ENCODE results near the gene TENM4. TPM values are rescaled to one million over a fixed set of nuclear protein-coding genes. Genes with fewer than 3 reads are reported as not detected.

TENM4 gene
- polyA plus RNA-seq, 1 experiment = 5.5 TPM

- TF ChIP-seq CTCF (IDR thresholded peaks at IDR 0.05; ENCODE audit: low read depth, low read length) = no peak
- CTCF ChIA-PET = interaction anchor here (0.5 kb wide), 1 partner anchor 199 kb away, joined by 11 read pairs; no protein-coding TSS in a partner anchor
- no peak for DNase-seq (ENCODE audit: low read depth, low spot score)
Measured at GRCh38 chr11:78907636-78908035, 533.2 kb downstream of the TENM4 start.

GRCh38 chr11:78906566-78906965, 534.3 kb downstream of the TENM4 start:
- no peaks in the 10 kb centered on the region for H3K27me3 ChIP-seq (ENCODE audit: control insufficient read depth, insufficient read depth, low read length)
- TF ChIP-seq CTCF (IDR thresholded peaks at IDR 0.05; ENCODE audit: low read depth, low read length) = no peak
- POLR2A ChIA-PET = no interaction called here
- no peaks in the 10 kb centered on the region for H3K9me3 ChIP-seq (ENCODE audit: control insufficient read depth, insufficient read depth, low read length)
- CTCF ChIA-PET = no interaction called here
- H3K4me3 ChIP-seq (ENCODE audit: low read depth, low read length) = no peak overlapping the region
- DNase-seq (ENCODE audit: low read depth, low spot score) = no peak
- H3K27ac ChIP-seq (ENCODE audit: low read depth, low read length) = no peak overlapping the region

More at GRCh38 chr11:78907636-78908035, 533.2 kb downstream of the TENM4 start:
- no peak overlapping the region for H3K4me3 ChIP-seq (ENCODE audit: low read depth, low read length)
- H3K9me3 ChIP-seq (ENCODE audit: control insufficient read depth, insufficient read depth, low read length) = no peaks in the 10 kb centered on the region
- no peaks in the 10 kb centered on the region for H3K27me3 ChIP-seq (ENCODE audit: control insufficient read depth, insufficient read depth, low read length)
- H3K27ac ChIP-seq (ENCODE audit: low read depth, low read length) = no peak overlapping the region
- POLR2A ChIA-PET = no interaction called here

- Histone ChIP-seq H3K4me3 (ENCODE audit: low read depth, low read length) (no peak overlapping the region), H3K9me3 (ENCODE audit: control insufficient read depth, insufficient read depth, low read length) (no peaks in the 10 kb centered on the region), H3K27ac (ENCODE audit: low read depth, low read length) (no peak overlapping the region), H3K27me3 (ENCODE audit: control insufficient read depth, insufficient read depth, low read length) (no peaks in the 10 kb centered on the region)
- no peak for DNase-seq (ENCODE audit: low read depth, low spot score)
- ChIA-PET CTCF (no interaction called here), POLR2A (no interaction called here)
- no peak for TF ChIP-seq CTCF (IDR thresholded peaks at IDR 0.05; ENCODE audit: low read depth, low read length)
Measured at GRCh38 chr11:78905756-78906155, 535.1 kb downstream of the TENM4 start.

GRCh38 chr11:78902771-78903507, 537.9 kb downstream of the TENM4 start:
- no peaks in the 10 kb centered on the region for H3K27me3 ChIP-seq (ENCODE audit: control insufficient read depth, insufficient read depth, low read length)
- DNase-seq (ENCODE audit: low read depth, low spot score) = no peak
- no peak for TF ChIP-seq CTCF (IDR thresholded peaks at IDR 0.05; ENCODE audit: low read depth, low read length)
- no peak overlapping the region for H3K4me3 ChIP-seq (ENCODE audit: low read depth, low read length)
- H3K27ac ChIP-seq (ENCODE audit: low read depth, low read length) = no peak overlapping the region
- ChIA-PET CTCF (interaction anchor here (0.8 to 1.1 kb wide), 2 partner anchors 93 to 197 kb away, joined by 3 read pairs; no protein-coding TSS in a partner anchor), POLR2A (no interaction called here)
- H3K9me3 ChIP-seq (ENCODE audit: control insufficient read depth, insufficient read depth, low read length) = no peaks in the 10 kb centered on the region

GRCh38 chr11:78901831-78902230, 539.0 kb downstream of the TENM4 start:
- no peaks in the 10 kb centered on the region for H3K27me3 ChIP-seq (ENCODE audit: control insufficient read depth, insufficient read depth, low read length)
- H3K9me3 ChIP-seq (ENCODE audit: control insufficient read depth, insufficient read depth, low read length) = no peaks in the 10 kb centered on the region
- ChIA-PET CTCF (interaction anchor here (1.1 kb wide), 2 partner anchors 15 to 198 kb away, joined by 3 read pairs; no protein-coding TSS in a partner anchor), POLR2A (no interaction called here)
- TF ChIP-seq CTCF (IDR thresholded peaks at IDR 0.05; ENCODE audit: low read depth, low read length) = no peak
- no peak for DNase-seq (ENCODE audit: low read depth, low spot score)
- no peak overlapping the region for H3K27ac ChIP-seq (ENCODE audit: low read depth, low read length)
- no peak overlapping the region for H3K4me3 ChIP-seq (ENCODE audit: low read depth, low read length)
